SK-N-MC (cell line): ENCODE measurements around the gene SVOP.

Experiments used
- EZH2 ChIP-seq: fragments of 200-600 bp; sonication (generic); IDR thresholded peaks from one replicate; pipeline ENCODE4 v1.6.1; 2017; ENCODE audit warnings: antibody characterized with exemption
- FOXP2 ChIP-seq: optimal IDR thresholded peaks from 2 replicates; pipeline ENCODE3; 2011; ENCODE audit warnings: mild to moderate bottlenecking, moderate library complexity; ENCODE audit not compliant: insufficient read depth; ENCODE audit errors: extremely low read length, control extremely low read depth
- POLR2AphosphoS5 ChIP-seq: IDR thresholded peaks from 2 replicates; pipeline ENCODE4 v1.6.1; 2012; ENCODE audit warnings: mild to moderate bottlenecking, low read depth, low read length, borderline replicate concordance

DNA sequence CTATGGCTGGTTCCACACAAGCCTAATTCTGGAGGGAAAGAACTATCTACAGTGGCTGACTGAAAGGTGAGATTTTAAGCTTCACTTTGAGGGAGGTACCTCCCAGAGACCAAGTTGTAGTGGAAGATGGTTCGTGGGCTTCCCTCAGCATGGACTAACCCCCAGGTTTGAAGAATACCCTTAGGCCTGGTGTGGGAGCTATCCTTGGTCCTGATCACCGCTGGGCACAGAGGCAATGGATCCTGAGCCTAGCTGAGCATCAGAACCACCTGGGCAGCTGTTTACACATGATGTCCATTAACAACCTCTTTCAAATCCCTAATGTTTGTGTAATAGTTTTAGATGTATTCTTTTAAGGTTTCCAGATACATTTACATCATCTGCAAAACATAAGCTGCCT, 130.7 kb downstream of the SVOP start:
- no peak for TF ChIP-seq POLR2AphosphoS5
- no peak for TF ChIP-seq EZH2
- no peak for TF ChIP-seq FOXP2
